Stimulated activated CD8-positive, alpha-beta memory T cell treated with anti-CD3 and anti-CD28 coated beads, Interleukin-4, amount 100 ng/mL, for 4 hours (primary cell): Measurements from ENCODE around the gene CCDC83.
"Not testable (repeated sequence)": the region's sequence is repeated elsewhere in the genome, so short reads cannot be mapped to it uniquely, and the experiment has no call there.

ENCODE experiments used
- DNase-seq, 2 donors: peaks; one replicate each; pipeline ENCODE4 v3.0.0-alpha.2; 2020; ENCODE audit warnings: low read depth in 2 of 2, low spot score in 1 of 2

The CCDC83 gene

DNA sequence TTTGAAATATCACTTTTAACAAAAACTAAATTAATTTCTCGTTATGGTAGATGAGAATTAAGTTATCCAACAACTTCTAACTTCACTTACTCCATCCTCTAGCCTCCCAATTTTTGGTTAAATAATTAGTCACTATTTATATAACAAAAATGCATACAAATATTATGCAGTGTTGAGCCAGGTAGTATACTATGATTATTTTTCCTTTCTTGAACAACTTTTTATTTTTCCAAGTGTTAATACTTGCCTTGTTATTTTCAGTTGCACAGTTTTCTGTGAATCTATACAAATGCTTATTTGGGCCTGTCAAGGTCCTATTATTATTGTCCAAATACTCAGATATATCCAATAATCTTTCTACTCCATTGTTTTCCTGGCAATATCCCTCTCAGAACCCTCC, 19.9 kb upstream of the CCDC83 start:
- no peak for DNase-seq

DNA sequence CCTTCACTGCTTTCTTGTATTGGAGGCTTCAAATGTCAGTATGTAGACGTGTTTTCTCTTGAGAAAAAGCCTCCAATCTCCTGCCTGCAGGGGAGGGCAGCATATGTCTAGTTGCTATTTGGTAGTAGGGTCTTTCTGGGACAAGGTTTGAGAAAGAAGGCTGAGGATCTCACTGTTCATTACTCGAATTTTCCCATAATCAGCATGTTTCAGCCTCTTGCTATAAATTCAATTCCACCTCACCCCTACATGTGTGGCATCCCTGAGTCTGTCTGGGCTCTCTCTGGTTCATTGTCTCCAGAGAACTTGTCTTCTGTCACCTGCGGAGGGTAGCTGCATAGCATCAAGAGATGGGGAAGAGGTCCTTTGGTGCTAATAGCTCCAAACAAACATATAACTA, 19.5 kb upstream of the CCDC83 start:
- DNase-seq, result no peak

DNA sequence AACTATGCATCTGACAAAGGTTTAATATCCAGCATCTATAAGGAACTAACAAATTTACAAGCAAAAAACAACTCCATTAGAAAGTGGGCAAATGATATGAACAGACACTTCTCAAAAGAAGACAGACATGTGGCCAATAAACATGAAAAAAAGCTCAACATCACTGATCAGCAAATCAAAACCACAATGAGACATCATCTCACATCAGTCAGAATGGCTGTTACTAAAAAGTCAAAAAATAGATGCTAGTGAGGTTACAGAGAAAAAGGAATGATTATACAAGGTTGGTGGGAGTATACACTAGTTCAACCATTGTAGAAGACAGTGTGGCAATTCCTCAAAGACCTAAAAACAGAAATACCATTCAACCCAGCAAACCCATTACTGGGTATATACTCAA, 14.3 kb upstream of the CCDC83 start:
- DNase-seq, result not testable (repeated sequence)

DNA sequence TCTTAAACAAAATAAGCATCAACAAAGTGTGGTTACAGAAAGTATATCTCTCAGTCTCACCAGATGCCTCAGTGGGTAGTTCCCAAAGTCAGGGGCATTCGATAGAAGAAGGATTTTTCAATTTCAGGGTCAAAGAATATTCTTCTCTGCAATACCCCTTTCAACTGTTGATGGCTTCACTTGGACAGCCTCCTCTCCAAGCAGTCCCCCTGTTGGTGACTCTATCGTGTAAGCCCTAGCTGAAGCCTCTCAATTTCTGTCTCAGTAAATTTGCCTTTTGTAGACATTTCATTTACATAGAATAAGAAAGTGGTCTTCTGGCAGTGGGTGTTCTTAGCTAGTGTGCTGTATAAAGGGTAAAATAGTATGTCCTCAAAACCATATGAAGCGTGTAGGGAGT, 11.3 kb upstream of the CCDC83 start:
- DNase-seq, result no peak

DNA sequence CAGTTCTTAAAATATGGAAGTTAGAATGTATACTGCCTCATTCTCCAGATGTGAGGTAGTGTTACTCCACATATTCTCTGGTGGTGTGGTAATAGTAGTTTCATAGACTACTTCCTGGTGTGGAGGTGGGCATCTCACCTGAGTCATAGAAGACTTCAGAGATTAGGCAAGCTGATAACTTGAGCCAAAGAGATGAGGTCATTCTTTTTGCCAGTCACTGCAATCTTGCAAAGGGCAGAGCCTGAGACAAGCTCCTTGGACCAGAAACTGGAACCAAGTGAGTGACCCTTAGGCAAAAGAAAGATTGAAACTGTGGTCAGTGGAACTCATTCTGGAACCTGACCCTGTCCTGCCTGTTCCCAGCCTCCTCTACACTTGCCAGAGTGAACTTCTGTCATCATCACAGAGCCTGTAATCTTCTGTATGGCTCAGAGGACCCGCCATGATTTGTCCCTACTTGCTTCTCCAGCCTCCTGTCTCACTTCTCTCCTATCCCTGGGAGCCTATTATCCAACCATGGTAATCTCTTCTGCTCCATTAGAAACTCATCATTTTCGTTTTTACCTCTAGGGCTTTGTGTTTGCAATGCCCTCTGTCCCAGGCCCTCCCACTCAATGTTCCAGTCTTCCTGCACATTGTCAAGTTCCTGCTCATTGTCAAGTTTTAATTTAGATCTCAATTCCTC, 10.6 kb upstream of the CCDC83 start:
- DNase-seq, result no peak

DNA sequence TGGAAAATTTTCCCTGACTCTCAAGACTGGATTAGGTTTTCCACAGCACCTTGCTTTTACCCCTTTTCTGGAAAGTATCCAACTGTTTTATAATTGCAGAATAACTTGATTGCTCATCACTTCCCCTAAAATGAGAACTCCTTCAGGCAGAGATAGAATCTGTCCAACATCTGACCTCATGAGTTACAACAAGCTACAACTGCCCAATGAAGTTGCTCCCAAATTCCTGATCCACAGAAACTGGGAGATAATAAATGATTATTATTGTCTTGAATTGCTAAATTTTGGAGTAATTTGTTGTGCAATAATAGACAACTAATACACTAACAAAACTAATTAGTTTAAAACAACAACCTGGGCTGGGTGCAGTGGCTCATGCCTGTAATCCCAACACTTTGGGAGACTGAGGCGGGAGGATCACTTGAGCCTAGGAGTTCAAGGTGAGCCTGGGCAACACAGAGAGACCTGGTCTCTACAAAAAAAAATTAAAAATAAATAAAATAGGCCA, 10.0 kb upstream of the CCDC83 start:
- DNase-seq, result no peak

DNA sequence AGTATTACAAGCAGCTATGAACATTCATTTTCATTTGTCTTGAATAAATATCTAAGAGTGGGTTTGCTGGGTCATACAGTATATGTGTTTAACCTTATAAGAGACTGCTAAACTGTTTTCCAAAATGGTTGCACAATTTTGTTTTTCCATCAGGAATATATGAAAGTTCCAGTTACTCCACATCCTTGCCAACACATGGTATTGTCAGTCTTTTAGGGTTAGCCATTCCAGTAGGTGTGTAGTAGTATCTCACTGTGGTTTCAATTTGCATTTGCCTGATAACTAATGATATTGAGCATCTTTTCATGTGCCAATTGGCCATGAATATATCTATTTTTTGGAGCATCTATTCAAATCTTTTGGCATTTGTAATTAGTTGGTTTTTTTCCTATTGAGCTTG, 7.7 kb upstream of the CCDC83 start:
- DNase-seq, result no peak

DNA sequence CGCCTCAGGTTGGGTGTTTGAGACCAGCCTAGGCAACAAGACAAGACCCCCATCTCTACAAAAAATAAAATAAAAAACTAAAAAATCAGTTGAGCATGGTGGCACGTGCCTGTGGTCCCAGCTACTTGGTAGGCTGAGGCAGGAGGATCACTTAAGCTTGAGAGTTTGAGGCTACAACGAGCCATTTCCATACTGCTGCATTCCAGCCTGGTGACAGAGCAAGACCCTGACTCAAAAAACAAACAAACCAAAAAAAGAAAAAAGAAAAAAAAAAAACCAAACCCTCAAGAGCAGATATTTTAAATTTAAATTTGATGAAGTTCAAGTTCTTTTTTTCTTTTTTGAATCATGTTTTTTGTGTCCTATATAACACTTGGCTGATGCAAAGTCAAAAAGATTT, 7.2 kb upstream of the CCDC83 start:
- no peak for DNase-seq

DNA sequence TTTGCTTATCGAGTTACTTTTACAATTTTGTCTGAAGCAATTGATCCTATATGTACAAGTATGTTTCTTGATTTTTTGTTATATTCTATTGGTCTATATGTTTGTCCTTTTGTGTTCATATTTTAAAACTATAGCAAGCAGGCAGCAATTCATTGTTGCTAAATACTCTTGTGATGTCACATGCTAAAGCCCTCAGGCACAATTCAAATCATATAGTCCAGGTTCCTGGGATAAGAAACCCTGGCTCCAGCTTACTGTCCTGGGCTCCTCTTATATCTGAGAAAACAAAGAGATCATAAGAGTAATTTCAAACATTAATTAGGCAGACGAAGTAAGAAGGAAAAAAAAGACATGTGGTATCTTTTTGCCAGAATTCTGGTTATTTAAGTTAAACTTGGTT, 6.6 kb upstream of the CCDC83 start:
- no peak for DNase-seq

DNA sequence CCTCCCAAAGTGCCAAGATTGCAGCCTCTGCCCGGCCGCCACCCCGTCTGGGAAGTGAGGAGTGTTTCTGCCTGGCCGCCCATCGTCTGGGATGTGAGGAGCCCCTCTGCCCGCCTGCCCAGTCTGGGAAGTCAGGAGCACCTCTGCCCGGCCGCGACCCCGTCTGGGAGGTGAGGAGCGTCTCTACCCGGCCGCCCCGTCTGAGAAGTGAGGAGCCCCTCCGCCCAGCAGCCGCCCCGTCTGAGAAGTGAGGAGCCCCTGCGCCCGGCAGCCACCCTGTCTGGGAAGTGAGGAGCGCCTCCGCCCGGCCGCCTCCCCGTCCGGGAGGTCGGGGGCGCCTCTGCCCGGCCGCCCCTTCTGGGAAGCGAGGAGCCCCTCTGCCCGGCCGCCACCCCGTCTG, 2.4 kb upstream of the CCDC83 start:
- DNase-seq, result not testable (repeated sequence)

DNA sequence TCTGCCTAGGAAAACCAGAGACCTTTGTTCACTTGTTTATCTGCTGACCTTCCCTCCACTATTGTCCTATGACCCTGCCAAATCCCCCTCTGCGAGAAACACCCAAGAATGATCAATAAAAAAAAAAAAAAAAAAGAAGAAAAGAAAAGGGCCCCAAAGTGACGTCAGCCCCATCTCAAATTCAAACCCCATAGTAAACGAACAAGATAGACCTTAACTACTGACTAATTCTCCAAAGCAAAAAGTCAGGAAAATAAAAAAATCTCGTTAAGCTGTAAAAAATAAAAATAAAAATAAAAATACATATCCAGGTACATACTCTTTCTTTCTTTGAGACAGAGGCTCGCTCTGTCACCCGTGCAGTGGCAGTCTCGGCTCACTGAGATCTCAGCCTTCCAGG, 1.6 kb upstream of the CCDC83 start:
- DNase-seq, result not testable (repeated sequence)

DNA sequence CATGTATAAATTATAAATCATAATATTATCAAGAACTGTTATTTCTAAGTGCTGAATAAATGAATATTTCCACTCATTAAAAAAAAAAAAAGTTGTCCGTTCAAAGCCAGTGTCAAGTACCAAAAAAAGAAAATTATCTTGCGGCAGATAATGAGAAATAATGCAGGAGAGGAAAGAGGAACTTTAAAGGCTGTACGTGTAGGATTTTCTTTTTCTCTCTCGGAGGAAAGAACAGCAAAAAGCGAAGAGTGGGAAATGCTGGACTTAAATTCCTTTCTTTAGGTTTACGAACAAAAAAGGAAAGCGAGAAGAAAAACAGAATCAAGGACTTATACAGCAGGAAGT, 999 bp upstream of the CCDC83 start:
- DNase-seq, result no peak

DNA sequence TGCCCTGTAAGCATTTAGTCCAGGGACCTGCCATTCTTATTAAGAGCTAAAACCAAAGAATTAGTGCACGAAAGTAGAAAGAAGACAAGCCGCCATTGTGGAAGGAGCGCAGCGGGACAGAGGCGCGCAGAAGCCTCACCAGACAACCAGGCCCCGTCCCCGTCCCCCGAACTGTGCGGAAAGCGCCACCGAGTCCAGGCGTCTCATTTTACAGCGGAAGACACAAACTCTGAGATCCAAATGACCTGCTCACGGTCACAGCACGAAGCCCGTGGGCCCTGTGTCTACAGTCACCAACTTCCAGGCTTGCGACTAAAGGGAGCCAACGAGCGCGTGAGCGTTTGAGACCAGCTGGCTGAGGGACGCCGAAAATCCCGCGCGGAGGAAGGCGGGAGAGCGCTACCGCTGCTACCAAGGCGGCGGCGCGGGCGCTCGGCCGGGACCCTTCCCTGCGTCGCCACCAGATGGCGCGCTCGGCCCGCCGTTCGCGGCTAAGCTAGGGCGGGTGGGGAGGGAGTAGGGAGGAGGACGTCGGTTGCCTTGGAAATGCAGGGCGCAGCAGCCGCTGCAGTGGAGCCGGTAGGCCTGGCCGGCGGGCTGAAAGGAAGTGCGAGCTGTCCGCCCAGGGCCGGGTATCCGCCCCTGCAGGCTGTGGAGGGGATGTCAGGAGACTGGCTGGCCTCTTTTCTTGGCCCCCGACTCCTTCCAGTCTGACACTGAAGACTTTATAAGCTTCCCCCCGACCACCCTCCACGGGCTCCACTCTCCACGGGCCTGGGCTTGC, 434 bp upstream of the CCDC83 start:
- peak; percentile 69 to 75 for DNase-seq

DNA sequence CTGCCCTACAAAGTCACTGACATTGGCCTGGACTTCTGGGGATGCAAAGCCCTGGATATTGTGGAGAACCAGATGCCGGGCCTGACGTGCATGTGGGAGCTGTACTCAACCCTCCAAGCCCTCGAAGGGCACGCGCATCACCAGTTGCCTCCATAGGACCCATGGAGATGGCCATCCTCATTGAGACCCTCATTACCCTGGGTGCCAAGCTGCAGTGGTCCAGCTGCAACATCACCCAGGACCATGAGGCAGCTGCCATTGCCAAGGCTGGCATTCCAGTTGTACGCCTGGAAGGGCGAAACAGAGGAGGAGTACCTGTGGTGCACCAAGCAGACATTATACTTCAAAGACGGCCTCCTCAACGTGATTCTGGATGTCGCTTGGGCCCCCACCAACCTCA, 1.9 kb downstream of the CCDC83 start:
- DNase-seq, result no peak

DNA sequence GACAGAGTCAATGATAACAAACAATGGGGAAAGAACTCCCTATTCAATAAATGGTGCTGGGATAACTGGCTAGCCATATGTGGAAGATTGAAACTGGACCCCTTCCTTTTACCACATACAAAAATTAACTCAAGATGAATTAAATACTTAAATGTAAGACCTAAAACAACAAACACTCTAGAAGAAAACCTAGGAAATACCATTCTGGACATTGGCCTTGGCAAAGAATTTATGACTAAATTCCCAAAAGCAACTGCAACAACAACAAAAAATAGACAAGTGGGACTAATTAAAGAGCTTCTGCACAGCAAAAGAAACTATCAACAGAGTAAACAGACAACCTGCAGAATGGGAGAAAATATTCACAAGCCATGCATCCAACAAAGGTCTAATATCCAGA, 4.4 kb downstream of the CCDC83 start:
- DNase-seq, result not testable (repeated sequence)

DNA sequence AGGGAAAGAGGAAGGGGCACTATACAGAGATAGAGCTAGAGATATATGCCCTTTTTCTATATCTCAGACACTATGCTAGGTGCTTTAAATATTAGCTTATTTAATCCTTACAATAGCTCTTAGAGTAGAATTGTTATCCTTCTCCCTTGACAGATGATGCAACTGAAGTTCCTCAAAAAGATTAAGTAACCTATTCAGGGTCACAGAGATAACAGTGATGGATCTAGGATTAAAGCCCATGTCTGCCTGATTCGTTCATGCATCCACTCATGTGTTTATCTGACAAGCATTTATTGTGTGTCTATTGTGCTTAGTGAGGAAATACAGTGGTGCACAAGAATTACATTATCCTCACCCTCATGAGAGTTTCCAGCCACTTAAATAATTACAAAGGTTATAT, 8.7 kb downstream of the CCDC83 start:
- DNase-seq, result no peak

DNA sequence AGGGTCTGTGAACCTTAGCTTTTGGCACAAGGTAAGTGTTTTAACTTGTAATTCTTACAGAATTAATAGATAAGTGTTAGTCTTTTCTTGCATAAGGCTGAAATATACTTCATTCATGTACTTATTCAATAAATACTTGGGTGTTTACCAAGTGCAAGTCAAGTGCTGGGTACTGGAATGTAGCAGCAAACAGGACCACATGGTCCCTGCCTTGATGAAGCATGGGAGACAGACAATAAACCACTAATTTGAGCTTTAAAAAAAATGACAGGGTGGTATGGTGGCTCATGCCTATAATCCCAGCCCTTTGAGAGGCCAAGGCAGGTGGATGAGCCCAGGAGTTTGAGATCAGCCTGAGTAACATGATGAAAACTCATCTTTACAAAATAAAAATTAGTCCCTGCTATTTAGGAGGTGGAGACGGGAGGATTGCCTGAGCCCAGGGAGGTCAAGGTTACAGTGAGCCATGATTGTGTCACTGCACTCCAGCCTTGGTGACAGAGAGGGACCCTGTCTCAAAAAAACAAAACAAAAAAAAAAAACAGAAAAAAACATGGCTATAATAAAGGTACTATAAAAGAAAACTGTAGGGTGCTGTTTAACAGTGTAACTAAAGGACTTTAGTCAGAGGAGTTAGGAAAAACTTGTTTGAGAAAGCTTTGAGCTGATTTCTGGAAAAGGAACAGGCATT, 11.1 kb downstream of the CCDC83 start:
- no peak for DNase-seq

DNA sequence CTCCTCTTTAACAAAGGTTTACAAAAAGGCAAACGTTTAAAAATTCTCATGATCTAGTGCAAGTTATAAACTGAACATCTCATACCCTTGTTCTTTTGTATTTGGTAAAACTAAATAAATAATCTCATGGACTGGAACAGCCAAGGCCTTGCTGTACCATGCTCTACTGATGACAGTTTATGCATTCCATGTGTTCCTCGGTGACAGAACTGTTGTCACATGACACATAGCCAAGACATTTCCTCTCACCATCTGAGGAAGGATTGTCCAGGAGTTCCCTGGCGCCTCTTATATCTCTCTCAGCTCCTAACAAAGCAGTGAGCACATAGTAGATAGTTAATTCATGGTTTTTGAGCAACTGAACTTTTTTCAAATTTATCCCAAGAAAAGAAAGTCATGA, 12.6 kb downstream of the CCDC83 start:
- no peak for DNase-seq

DNA sequence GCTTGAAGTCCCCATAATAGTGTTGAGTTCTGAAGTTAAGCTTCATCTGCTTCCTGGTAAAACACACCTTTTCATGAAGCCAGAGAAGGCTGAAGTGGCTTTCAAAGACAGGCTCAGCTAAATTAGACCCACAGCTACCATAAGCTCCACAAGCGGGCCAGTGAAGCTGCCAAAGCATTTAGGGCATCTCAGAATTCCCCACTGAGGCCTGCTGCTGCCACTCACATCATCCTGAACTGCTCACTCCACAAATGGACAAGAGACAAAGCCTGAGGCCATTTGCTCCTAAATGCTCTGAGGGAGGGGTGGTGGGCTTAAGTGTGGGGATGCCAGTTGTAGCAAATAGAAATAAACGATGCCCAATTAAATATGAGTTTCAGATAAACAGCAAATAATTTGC, 14.6 kb downstream of the CCDC83 start:
- DNase-seq, result no peak

DNA sequence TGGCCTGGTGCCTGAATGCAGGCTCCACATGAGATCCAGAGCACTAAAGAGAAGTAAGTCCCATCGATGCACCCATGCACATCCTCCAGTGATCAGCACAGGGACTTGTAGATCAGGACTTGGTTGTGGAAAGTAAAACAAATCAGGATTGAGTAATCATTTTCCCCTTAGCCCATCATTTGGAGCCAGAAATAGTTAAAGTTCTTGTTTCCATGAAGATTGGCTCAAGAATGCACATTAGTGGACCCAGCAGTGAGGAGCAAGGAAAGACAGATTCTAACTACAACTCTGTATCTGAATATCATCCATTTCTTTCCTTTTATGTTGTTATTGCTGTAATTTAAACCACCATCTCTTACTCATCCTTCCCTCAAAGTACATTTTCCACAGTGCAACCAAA, 19.1 kb downstream of the CCDC83 start:
- DNase-seq, result no peak

DNA sequence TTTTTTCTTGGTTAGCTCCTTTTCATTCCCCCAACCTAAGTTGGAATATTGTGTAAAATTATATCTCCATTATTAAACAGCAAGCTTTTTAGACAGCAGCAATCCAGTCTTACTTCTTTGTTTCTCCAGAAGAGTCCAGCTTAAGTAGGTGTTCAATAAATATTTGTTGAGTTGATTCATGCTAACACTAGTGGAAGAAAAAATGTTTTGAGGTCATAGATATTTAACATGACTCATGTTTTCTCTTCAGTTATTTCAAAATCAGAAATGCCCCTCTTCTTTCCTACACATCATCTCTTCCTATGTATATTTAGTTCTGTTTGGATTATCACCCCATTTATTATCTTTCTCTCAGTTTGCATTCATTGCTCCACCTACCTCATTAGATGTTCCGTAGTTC, 20.3 kb downstream of the CCDC83 start:
- no peak for DNase-seq

DNA sequence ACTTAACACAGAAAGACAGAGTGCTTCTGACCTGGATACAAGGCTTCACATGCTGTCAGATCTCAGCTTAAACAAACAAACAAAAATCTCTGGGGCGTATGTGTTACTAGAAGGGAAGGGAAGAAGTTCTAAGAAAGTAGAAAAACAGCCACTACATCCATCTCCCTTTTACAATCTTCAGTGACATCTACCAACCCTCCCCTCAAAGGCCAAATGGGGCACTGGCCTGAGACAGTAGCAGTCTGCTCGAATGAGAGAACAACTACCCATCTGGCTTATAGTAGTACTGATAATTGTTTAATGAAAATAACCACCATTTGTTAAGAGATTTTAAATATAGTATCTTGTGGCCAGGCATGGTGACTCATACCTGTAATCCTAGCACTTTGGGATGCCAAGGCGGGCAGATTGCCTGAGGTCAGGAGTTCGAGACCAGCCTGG, 29.4 kb downstream of the CCDC83 start:
- DNase-seq, result no peak
